Fibroblast of lung (primary cell): ENCODE data around the gene LAMTOR5. TPM values are rescaled to one million over a fixed set of nuclear protein-coding genes. Genes with fewer than 3 reads are reported as not detected.

Experiments
- DNase-seq, 2 donors: peaks; one replicate each; pipeline versions ENCODE4 v3.0.0 to v3.0.0-alpha.2; 2010; ENCODE audit warnings: low read depth in 2 of 2
- H2AFZ ChIP-seq: 2 replicates; pipeline ENCODE4 v1.5.1; 2012; ENCODE audit warnings: low read length, control low read depth, inconsistent platforms
- H3K27ac ChIP-seq: 2 replicates; pipeline ENCODE4 v1.5.1; 2011; ENCODE audit warnings: low read length, control low read depth; ENCODE audit not compliant: insufficient read depth
- H3K27me3 ChIP-seq: 2 replicates; pipeline ENCODE4 v1.5.1; 2011; ENCODE audit warnings: mild to moderate bottlenecking, low read length; ENCODE audit not compliant: control insufficient read depth, insufficient read depth
- H3K36me3 ChIP-seq: 2 replicates; pipeline ENCODE4 v1.5.1; 2011; ENCODE audit warnings: low read length; ENCODE audit not compliant: control insufficient read depth, insufficient read depth
- H3K4me1 ChIP-seq: 2 replicates; pipeline ENCODE4 v1.5.1; 2011; ENCODE audit warnings: low read length; ENCODE audit not compliant: control insufficient read depth, insufficient read depth; ENCODE audit errors: extremely low read depth
- H3K4me2 ChIP-seq: 2 replicates; pipeline ENCODE4 v1.5.1; 2011; ENCODE audit warnings: low read length, control low read depth; ENCODE audit not compliant: insufficient read depth; ENCODE audit errors: extremely low read depth
- H3K4me3 ChIP-seq, 4 experiments: fragments of 200-600 bp in 1 of 4; sonication (generic) in 1 of 4; replicated peaks in 1 of 4; 2 replicates each; pipeline ENCODE4 v1.5.1; 2011 to 2016; ENCODE audit warnings: low read length in 4 of 4, low read depth in 3 of 4, mild to moderate bottlenecking in 3 of 4, control low read depth in 2 of 4, inconsistent platforms in 1 of 4, mixed read lengths in 1 of 4; ENCODE audit not compliant: insufficient read depth in 1 of 4; ENCODE audit errors: control extremely low read depth in 1 of 4
- H3K79me2 ChIP-seq: 2 replicates; pipeline ENCODE4 v1.5.1; 2012; ENCODE audit warnings: mild to moderate bottlenecking, low read length, inconsistent platforms; ENCODE audit not compliant: control insufficient read depth, insufficient read depth
- H3K9ac ChIP-seq: 2 replicates; pipeline ENCODE4 v1.5.1; 2011; ENCODE audit warnings: mild to moderate bottlenecking, low read length, control low read depth; ENCODE audit not compliant: insufficient read depth
- H3K9me3 ChIP-seq: 2 replicates; pipeline ENCODE4 v1.5.1; 2012; ENCODE audit warnings: low read depth, low read length; ENCODE audit not compliant: control insufficient read depth, insufficient read depth
- H4K20me1 ChIP-seq: 2 replicates; pipeline ENCODE4 v1.5.1; 2011; ENCODE audit warnings: low read length; ENCODE audit not compliant: control insufficient read depth, insufficient read depth; ENCODE audit errors: extremely low read depth
- CTCF ChIP-seq, 2 donors: IDR thresholded peaks in 1 of 2; conservative IDR thresholded peaks in 1 of 2; 1 replicate in 1 of 2; 2 replicates in 1 of 2; pipeline ENCODE4 v1.5.1; 2011 to 2012; ENCODE audit warnings: low read length in 2 of 2, control low read depth in 1 of 2, inconsistent platforms in 1 of 2, low read depth in 1 of 2, mild to moderate bottlenecking in 1 of 2
- EZH2 ChIP-seq: IDR thresholded peaks from 2 replicates; pipeline ENCODE4 v1.5.1; 2012; ENCODE audit warnings: low read length, control low read depth, mild to moderate bottlenecking; ENCODE audit errors: missing control alignments
- polyA plus RNA-seq, 2 donors: library from polyadenylated mRNA; depleted of rRNA in 1 of 2; stranded (reverse) in 1 of 2; unstranded in 1 of 2; fragments of >200 nt; gene quantifications; 2 replicates each; pipeline ENCODE4 v1.2.1, GENCODE V29; 2011 to 2012; ENCODE audit warnings: missing spikeins in 1 of 2
- total RNA-seq: library from RNA; depleted of rRNA; stranded (reverse); fragments of >200 nt; gene quantifications from 2 replicates; pipeline ENCODE4 v1.2.1, GENCODE V29; 2014

The LAMTOR5 gene
- total and polyA plus RNA-seq, 2 donors (not counting 1 experiment from before 2014, with no cell fraction given) = 70.4 to 317 TPM

GRCh38 chr1:110355321-110355720 is 52.2 kb downstream of the LAMTOR5 start:
- DNase-seq = no peak
- Histone ChIP-seq H3K9ac (no peak overlapping the region), H3K36me3 (no peaks in the 10 kb centered on the region), H3K79me2 (peaks cover 42% of the 10 kb centered on the region), H3K4me2 (no peak overlapping the region), H4K20me1 (no peaks in the 10 kb centered on the region), H3K27me3 (no peaks in the 10 kb centered on the region), H3K27ac (no peak overlapping the region), H3K4me1 (no peaks in the 10 kb centered on the region), H3K9me3 (no peaks in the 10 kb centered on the region), H3K4me3 (no peak overlapping the region), H2AFZ (no peak overlapping the region)
- TF ChIP-seq EZH2 = no peak
- TF ChIP-seq CTCF (conservative IDR thresholded peaks at IDR 0.05 in 1 of 2, IDR thresholded peaks at IDR 0.05 in 1 of 2; ENCODE audit: low read depth in 1 of 2, low read length in 2 of 2) = no peak

Other genes starting within 250 kb of the LAMTOR5 start
- gene KCNC4, start 197.4 kb downstream of the LAMTOR5 start, total RNA-seq = 0.51 and 0.66 TPM in 2 replicates
- 0.76 and 1.6 TPM in 2 replicates for gene KCNC4, start 197.4 kb downstream of the LAMTOR5 start, polyA plus RNA-seq
- 25.9 and 26.5 TPM in 2 replicates for gene RBM15, start 68.3 kb downstream of the LAMTOR5 start, total RNA-seq
- 8.4 and 10.7 TPM in 2 replicates for gene RBM15, start 68.3 kb downstream of the LAMTOR5 start, polyA plus RNA-seq
- 42.6 and 64.4 TPM in 2 replicates for gene SLC16A4, start 16.7 kb downstream of the LAMTOR5 start, total RNA-seq
- 32.8 and 91.9 TPM in 2 replicates for gene SLC16A4, start 16.7 kb downstream of the LAMTOR5 start, polyA plus RNA-seq
- not detected in 2 replicates for gene PROK1, start 43.5 kb upstream of the LAMTOR5 start, total RNA-seq
- gene PROK1, start 43.5 kb upstream of the LAMTOR5 start, polyA plus RNA-seq = not detected in 2 replicates
- not detected in 2 replicates for gene KCNA10, start 111.5 kb upstream of the LAMTOR5 start, total RNA-seq
- not detected in 2 replicates for gene KCNA10, start 111.5 kb upstream of the LAMTOR5 start, polyA plus RNA-seq
- gene KCNA2, start 198.7 kb upstream of the LAMTOR5 start, total RNA-seq = under 0.01 and 0.17 TPM in 2 replicates
- gene KCNA2, start 198.7 kb upstream of the LAMTOR5 start, polyA plus RNA-seq = not detected in 2 replicates